Astrocyte of the cerebellum (primary cell): Measurements from ENCODE around the gene RIPOR2.
"Not testable (repeated sequence)": the region's sequence is repeated elsewhere in the genome, so short reads cannot be mapped to it uniquely, and the experiment has no call there.

Source experiments
- DNase-seq: peaks from one replicate; pipeline ENCODE4 v3.0.0-alpha.2; 2011; ENCODE audit warnings: low read depth
- H3K4me3 ChIP-seq: 2 replicates; pipeline ENCODE4 v1.5.1; 2011; ENCODE audit warnings: mild to moderate bottlenecking, low read depth, low read length, moderate library complexity
- in situ Hi-C: cut with HindIII; loops from 2 replicates; pipeline ENCODE4 v1.10.0; 2017; ENCODE audit warnings: low sequenced_read_pairs
- TF ChIP-seq, protein P1 (sequence below): IDR thresholded peaks from 2 replicates; pipeline ENCODE4 v1.5.1; 2012; ENCODE audit warnings: low read length, low read depth, moderate library complexity, mild to moderate bottlenecking; ENCODE audit errors: missing control alignments

The RIPOR2 gene

DNA sequence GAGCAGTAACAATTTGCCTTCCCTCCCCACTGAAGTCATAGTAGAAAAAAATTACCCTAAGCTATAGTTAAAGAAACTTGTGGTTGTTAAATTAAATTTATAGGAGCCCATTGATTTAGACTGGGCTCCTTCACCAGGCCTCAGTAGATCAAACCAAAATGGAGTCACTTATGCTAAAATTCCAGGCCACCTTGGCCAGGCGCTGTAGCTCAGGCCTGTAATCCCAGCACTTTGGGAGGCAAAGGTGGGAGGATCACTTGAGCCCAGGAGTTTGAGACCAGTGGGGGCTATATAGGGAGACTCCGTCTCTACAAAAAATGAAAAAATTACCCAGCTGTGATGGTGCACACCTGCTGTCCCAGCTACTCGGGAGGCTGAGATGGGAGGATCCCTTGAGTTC lies 176.0 kb downstream of the RIPOR2 start:
- in situ Hi-C loops = no loop called here
- DNase-seq = no peak

GRCh38 chr6:24757611-24758010 lies 178.1 kb downstream of the RIPOR2 start:
- in situ Hi-C loops = no loop called here
- DNase-seq = no peak

More for the DNA sequence above, 176.0 kb downstream of the RIPOR2 start:
- no peak overlapping the region for H3K4me3 ChIP-seq
- TF ChIP-seq, protein P1, sequence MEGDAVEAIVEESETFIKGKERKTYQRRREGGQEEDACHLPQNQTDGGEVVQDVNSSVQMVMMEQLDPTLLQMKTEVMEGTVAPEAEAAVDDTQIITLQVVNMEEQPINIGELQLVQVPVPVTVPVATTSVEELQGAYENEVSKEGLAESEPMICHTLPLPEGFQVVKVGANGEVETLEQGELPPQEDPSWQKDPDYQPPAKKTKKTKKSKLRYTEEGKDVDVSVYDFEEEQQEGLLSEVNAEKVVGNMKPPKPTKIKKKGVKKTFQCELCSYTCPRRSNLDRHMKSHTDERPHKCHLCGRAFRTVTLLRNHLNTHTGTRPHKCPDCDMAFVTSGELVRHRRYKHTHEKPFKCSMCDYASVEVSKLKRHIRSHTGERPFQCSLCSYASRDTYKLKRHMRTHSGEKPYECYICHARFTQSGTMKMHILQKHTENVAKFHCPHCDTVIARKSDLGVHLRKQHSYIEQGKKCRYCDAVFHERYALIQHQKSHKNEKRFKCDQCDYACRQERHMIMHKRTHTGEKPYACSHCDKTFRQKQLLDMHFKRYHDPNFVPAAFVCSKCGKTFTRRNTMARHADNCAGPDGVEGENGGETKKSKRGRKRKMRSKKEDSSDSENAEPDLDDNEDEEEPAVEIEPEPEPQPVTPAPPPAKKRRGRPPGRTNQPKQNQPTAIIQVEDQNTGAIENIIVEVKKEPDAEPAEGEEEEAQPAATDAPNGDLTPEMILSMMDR = no peak

DNA sequence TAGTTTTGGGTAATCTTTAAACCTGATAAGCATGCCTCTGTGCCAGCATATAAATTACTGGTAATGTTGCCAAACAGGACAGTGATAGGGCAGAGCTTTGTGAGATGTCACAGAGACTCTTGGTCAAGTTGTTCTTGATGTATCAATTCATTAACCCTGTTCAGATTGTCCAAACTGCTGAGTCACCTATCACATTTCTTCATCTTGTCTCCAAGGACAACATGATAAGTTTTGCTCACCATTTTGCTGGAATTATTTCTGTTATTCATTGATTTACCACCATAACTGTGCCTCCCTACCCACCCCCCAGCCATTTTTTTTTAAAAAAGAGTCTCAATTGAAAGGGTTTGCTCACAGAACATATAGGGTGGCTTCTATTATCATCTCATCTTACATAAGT lies 180.5 kb downstream of the RIPOR2 start:
- in situ Hi-C loops = no loop called here
- TF ChIP-seq, protein P1 = no peak
- no peak for DNase-seq
- H3K4me3 ChIP-seq = no peak overlapping the region

More at GRCh38 chr6:24757611-24758010, 178.1 kb downstream of the RIPOR2 start:
- H3K4me3 ChIP-seq = no peak overlapping the region
- TF ChIP-seq, protein P1 = no peak

- DNase-seq, in situ Hi-C loops, H3K4me3 ChIP-seq: not testable (repeated sequence)
Measured at GRCh38 chr6:24754378-24754777, 181.4 kb downstream of the RIPOR2 start.
